H1 (cell line): ENCODE results near the gene LRRC41. TPM values are rescaled to one million over a fixed set of nuclear protein-coding genes. Genes with fewer than 3 reads are reported as not detected.

Experiments used
- KDM5A ChIP-seq: fragments of 200-600 bp; IDR thresholded peaks from 2 replicates; pipeline ENCODE4 v1.7.1; 2012; ENCODE audit warnings: mild to moderate bottlenecking, low read length, inconsistent platforms, mixed read lengths
- SRF ChIP-seq: IDR thresholded peaks from 2 replicates; pipeline ENCODE4 v1.6.1; 2011; ENCODE audit warnings: mild to moderate bottlenecking, low read depth, low read length, moderate library complexity
- TCF12 ChIP-seq: IDR thresholded peaks from 2 replicates; pipeline ENCODE4 v1.6.1; 2011; ENCODE audit warnings: low read depth, mild to moderate bottlenecking, low read length
- polyA plus RNA-seq, 7 experiments: library from polyadenylated mRNA; depleted of rRNA in 3 of 7; stranded (reverse) in 5 of 7; unstranded in 2 of 7; fragments of >200 nt in 5 of 7; fragments of 200-250 nt in 2 of 7; gene quantifications; 1 replicate in 5 of 7; 2 replicates in 1 of 7; 4 replicates in 1 of 7; pipeline versions ENCODE4 v1.2.1 to v1.2.3, GENCODE V29; 2011 to 2013; ENCODE audit warnings: missing spikeins in 2 of 7, mixed read lengths in 2 of 7
- total RNA-seq: library from RNA; stranded (reverse); fragmentation: NEBNext Ultra II Directional; extraction: Animal tissue kit (Norgen Biotek cat#: 25700); gene quantifications from 2 replicates; pipeline ENCODE4 v1.2.1, GENCODE V29; 2021

LRRC41 gene
- total and polyA plus RNA-seq, 2 of the 8 experiments (the other 6 are each of a cell fraction or from before 2014, with no cell fraction given) = 36.8 to 51.2 TPM

- TF ChIP-seq TCF12 (no peak), KDM5A (no peak), SRF (no peak)
- TF ChIP-seq, all 59 proteins: peak for 0
Measured at GRCh38 chr1:46288485-46289133, 14.8 kb downstream of the LRRC41 start (continued).
